ENCODE results near the gene WWOX.

The WWOX gene

GRCh38 chr16:79137426-79137939 is 1038.0 kb downstream of the WWOX start:
- DNase-seq = no peak

GRCh38 chr16:79139799-79140198 is 1040.3 kb downstream of the WWOX start:
- DNase-seq = no peak

GRCh38 chr16:79143026-79143425 is 1043.6 kb downstream of the WWOX start:
- no peak for DNase-seq

GRCh38 chr16:79150151-79150550 is 1050.7 kb downstream of the WWOX start:
- no peak for DNase-seq

GRCh38 chr16:79150632-79151310 is 1051.3 kb downstream of the WWOX start:
- no peak for DNase-seq

- DNase-seq = no peak
Measured at GRCh38 chr16:79154086-79154485, 1054.6 kb downstream of the WWOX start.

- no peak for DNase-seq
Measured at GRCh38 chr16:79155471-79155870, 1056.0 kb downstream of the WWOX start.

- DNase-seq = no peak
Measured at GRCh38 chr16:79155904-79156303, 1056.5 kb downstream of the WWOX start.

- DNase-seq = no peak
Measured at GRCh38 chr16:79156761-79157160, 1057.3 kb downstream of the WWOX start.

- no peak for DNase-seq
Measured at GRCh38 chr16:79158337-79158736, 1058.9 kb downstream of the WWOX start.

GRCh38 chr16:79159261-79160049 is 1060.0 kb downstream of the WWOX start:
- DNase-seq = no peak

GRCh38 chr16:79162977-79163376 is 1063.5 kb downstream of the WWOX start:
- no peak for DNase-seq

- no peak for DNase-seq
Measured at GRCh38 chr16:79163691-79164387, 1064.4 kb downstream of the WWOX start.

- DNase-seq = no peak
Measured at GRCh38 chr16:79164388-79164995, 1065.0 kb downstream of the WWOX start.

- DNase-seq = no peak
Measured at GRCh38 chr16:79165079-79165478, 1065.6 kb downstream of the WWOX start.

GRCh38 chr16:79165506-79165905 is 1066.1 kb downstream of the WWOX start:
- DNase-seq = no peak

GRCh38 chr16:79167893-79168292 is 1068.4 kb downstream of the WWOX start:
- DNase-seq = no peak

GRCh38 chr16:79168321-79168720 is 1068.9 kb downstream of the WWOX start:
- no peak for DNase-seq

- DNase-seq = no peak
Measured at GRCh38 chr16:79169239-79169638, 1069.8 kb downstream of the WWOX start.

- DNase-seq = no peak
Measured at GRCh38 chr16:79170555-79171246, 1071.2 kb downstream of the WWOX start.

GRCh38 chr16:79171504-79171903 is 1072.0 kb downstream of the WWOX start:
- DNase-seq = no peak

- no peak for DNase-seq
Measured at GRCh38 chr16:79171931-79172705, 1072.7 kb downstream of the WWOX start.

All from NCI-H524 treated with DMSO at 0.1 percent for 48 hours (cell line).